ENCODE data around the gene FCER1A.

FCER1A gene

GRCh38 chr1:159302095-159302494, at the start of gene FCER1A:
Gene FCER1A, plus strand, starts transcription at chr1:159302336. Its CDS starts 29 bp downstream, at chr1:159302365.
- no peak for DNase-seq (ENCODE audit: extremely low read depth, low read depth)
- no peak for TF ChIP-seq CTCF (IDR thresholded peaks at IDR 0.05; ENCODE audit: low read depth, low read length, missing control alignments)
- H3K4me3 ChIP-seq (replicated peaks; ENCODE audit: low read depth, low read length) = no peak within 1 kb of the TSS

GRCh38 chr1:159261311-159261710, 40.8 kb upstream of the FCER1A start:
- TF ChIP-seq CTCF (IDR thresholded peaks at IDR 0.05; ENCODE audit: low read depth, low read length, missing control alignments) = no peak
- DNase-seq (ENCODE audit: extremely low read depth, low read depth) = no peak
- H3K4me3 ChIP-seq (replicated peaks; ENCODE audit: low read depth, low read length) = no peak overlapping the region

- no peak overlapping the region for H3K4me3 ChIP-seq (replicated peaks; ENCODE audit: low read depth, low read length)
- no peak for TF ChIP-seq CTCF (IDR thresholded peaks at IDR 0.05; ENCODE audit: low read depth, low read length, missing control alignments)
- no peak for DNase-seq (ENCODE audit: extremely low read depth, low read depth)
These were observed 40.2 kb upstream of the FCER1A start for GRCh38 chr1:159261721-159262494.

GRCh38 chr1:159266832-159267231, 35.3 kb upstream of the FCER1A start:
- DNase-seq (ENCODE audit: extremely low read depth, low read depth) = no peak
- no peak for TF ChIP-seq CTCF (IDR thresholded peaks at IDR 0.05; ENCODE audit: low read depth, low read length, missing control alignments)
- H3K4me3 ChIP-seq (replicated peaks; ENCODE audit: low read depth, low read length) = no peak overlapping the region

GRCh38 chr1:159274631-159275030, 27.5 kb upstream of the FCER1A start:
- no peak for TF ChIP-seq CTCF (IDR thresholded peaks at IDR 0.05; ENCODE audit: low read depth, low read length, missing control alignments)
- no peak for DNase-seq (ENCODE audit: extremely low read depth, low read depth)
- H3K4me3 ChIP-seq (replicated peaks; ENCODE audit: low read depth, low read length) = no peak overlapping the region

GRCh38 chr1:159275891-159276290, 26.2 kb upstream of the FCER1A start:
- no peak for DNase-seq (ENCODE audit: extremely low read depth, low read depth)
- no peak overlapping the region for H3K4me3 ChIP-seq (replicated peaks; ENCODE audit: low read depth, low read length)
- no peak for TF ChIP-seq CTCF (IDR thresholded peaks at IDR 0.05; ENCODE audit: low read depth, low read length, missing control alignments)

GRCh38 chr1:159279773-159280172, 22.4 kb upstream of the FCER1A start:
- no peak for TF ChIP-seq CTCF (IDR thresholded peaks at IDR 0.05; ENCODE audit: low read depth, low read length, missing control alignments)
- DNase-seq (ENCODE audit: extremely low read depth, low read depth) = no peak
- H3K4me3 ChIP-seq (replicated peaks; ENCODE audit: low read depth, low read length) = no peak overlapping the region
